ENCODE measurements around the gene BUB3.
"Not testable (repeated sequence)": the region's sequence is repeated elsewhere in the genome, so short reads cannot be mapped to it uniquely, and the experiment has no call there.

The BUB3 gene

GRCh38 chr10:123153486-123154091, 613 bp upstream of the BUB3 start:
- DNase-seq (ENCODE audit: extremely low read depth in 1 of 2, low read depth in 1 of 2): no peak

GRCh38 chr10:123154711-123155505, 706 bp downstream of the BUB3 start:
- no peak for DNase-seq (ENCODE audit: extremely low read depth in 1 of 2, low read depth in 1 of 2)

- DNase-seq (ENCODE audit: extremely low read depth in 1 of 2, low read depth in 1 of 2): no peak
Observed at GRCh38 chr10:123156078-123156477, 1.9 kb downstream of the BUB3 start.

GRCh38 chr10:123157210-123157609, 3.0 kb downstream of the BUB3 start:
- DNase-seq (ENCODE audit: extremely low read depth in 1 of 2, low read depth in 1 of 2): no peak

GRCh38 chr10:123158682-123159081, 4.5 kb downstream of the BUB3 start:
- DNase-seq (ENCODE audit: extremely low read depth in 1 of 2, low read depth in 1 of 2): no peak

- no peak for DNase-seq (ENCODE audit: extremely low read depth in 1 of 2, low read depth in 1 of 2)
Observed at GRCh38 chr10:123160311-123160980, 6.2 kb downstream of the BUB3 start.

- no peak for DNase-seq (ENCODE audit: extremely low read depth in 1 of 2, low read depth in 1 of 2)
Observed at GRCh38 chr10:123164319-123164718, 10.1 kb downstream of the BUB3 start.

GRCh38 chr10:123165445-123166072, 11.4 kb downstream of the BUB3 start:
- DNase-seq (ENCODE audit: extremely low read depth in 1 of 2, low read depth in 1 of 2): no peak

- no peak for DNase-seq (ENCODE audit: extremely low read depth in 1 of 2, low read depth in 1 of 2)
Observed at GRCh38 chr10:123166618-123167017, 12.4 kb downstream of the BUB3 start.

- no peak for DNase-seq (ENCODE audit: extremely low read depth in 1 of 2, low read depth in 1 of 2)
Observed at GRCh38 chr10:123170961-123171360, 16.8 kb downstream of the BUB3 start.

GRCh38 chr10:123171616-123172015, 17.4 kb downstream of the BUB3 start:
- DNase-seq (ENCODE audit: extremely low read depth in 1 of 2, low read depth in 1 of 2): not testable (repeated sequence)

GRCh38 chr10:123175389-123176387, 21.5 kb downstream of the BUB3 start:
- DNase-seq (ENCODE audit: extremely low read depth in 1 of 2, low read depth in 1 of 2): no peak

- not testable (repeated sequence) for DNase-seq (ENCODE audit: extremely low read depth in 1 of 2, low read depth in 1 of 2)
Observed at GRCh38 chr10:123178390-123178789, 24.2 kb downstream of the BUB3 start.

GRCh38 chr10:123180101-123181090, 26.2 kb downstream of the BUB3 start:
- DNase-seq (ENCODE audit: extremely low read depth in 1 of 2, low read depth in 1 of 2): no peak

- DNase-seq (ENCODE audit: extremely low read depth in 1 of 2, low read depth in 1 of 2): no peak
Observed at GRCh38 chr10:123183724-123184123, 29.5 kb downstream of the BUB3 start.

- no peak for DNase-seq (ENCODE audit: extremely low read depth in 1 of 2, low read depth in 1 of 2)
Observed at GRCh38 chr10:123187781-123188180, 33.6 kb downstream of the BUB3 start.

GRCh38 chr10:123191886-123192285, 37.7 kb downstream of the BUB3 start:
- no peak for DNase-seq (ENCODE audit: extremely low read depth in 1 of 2, low read depth in 1 of 2)

- no peak for DNase-seq (ENCODE audit: extremely low read depth in 1 of 2, low read depth in 1 of 2)
Observed at GRCh38 chr10:123194056-123194455, 39.9 kb downstream of the BUB3 start.

- DNase-seq (ENCODE audit: extremely low read depth in 1 of 2, low read depth in 1 of 2): no peak
Observed at GRCh38 chr10:123200531-123200930, 46.3 kb downstream of the BUB3 start.

All from stimulated activated CD8-positive, alpha-beta memory T cell treated with anti-CD3 and anti-CD28 coated beads, Interleukin-7, amount 100 ng/mL, for 48 hours (primary cell).